ENCODE data around the gene RAB7B. TPM values are rescaled to one million over a fixed set of nuclear protein-coding genes. Genes with fewer than 3 reads are reported as not detected.

Gene RAB7B
- total RNA-seq, 4 donors from 2014 or later = 0.78 to 2.4 (median 1.3) TPM

DNA sequence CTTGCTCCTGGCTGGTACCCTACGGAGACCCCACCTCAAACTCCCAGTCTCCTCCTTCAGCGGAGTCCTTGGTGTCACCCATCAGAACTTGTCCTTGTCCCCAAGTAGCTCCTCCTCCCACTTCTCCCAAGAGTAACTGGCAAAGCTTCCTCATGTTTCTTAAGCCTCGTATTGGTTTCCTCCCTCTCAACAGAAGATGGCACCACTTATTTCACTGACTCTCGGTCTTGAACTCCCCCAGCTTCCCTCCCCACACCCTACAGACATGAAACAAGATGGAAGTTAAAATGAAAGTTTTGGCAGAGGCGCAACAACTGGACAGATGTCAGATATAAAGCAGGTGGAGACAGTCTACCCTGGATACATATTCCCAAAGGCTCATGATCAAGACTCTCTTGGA, 13.4 kb downstream of the RAB7B start:
- TF ChIP-seq, protein P1, sequence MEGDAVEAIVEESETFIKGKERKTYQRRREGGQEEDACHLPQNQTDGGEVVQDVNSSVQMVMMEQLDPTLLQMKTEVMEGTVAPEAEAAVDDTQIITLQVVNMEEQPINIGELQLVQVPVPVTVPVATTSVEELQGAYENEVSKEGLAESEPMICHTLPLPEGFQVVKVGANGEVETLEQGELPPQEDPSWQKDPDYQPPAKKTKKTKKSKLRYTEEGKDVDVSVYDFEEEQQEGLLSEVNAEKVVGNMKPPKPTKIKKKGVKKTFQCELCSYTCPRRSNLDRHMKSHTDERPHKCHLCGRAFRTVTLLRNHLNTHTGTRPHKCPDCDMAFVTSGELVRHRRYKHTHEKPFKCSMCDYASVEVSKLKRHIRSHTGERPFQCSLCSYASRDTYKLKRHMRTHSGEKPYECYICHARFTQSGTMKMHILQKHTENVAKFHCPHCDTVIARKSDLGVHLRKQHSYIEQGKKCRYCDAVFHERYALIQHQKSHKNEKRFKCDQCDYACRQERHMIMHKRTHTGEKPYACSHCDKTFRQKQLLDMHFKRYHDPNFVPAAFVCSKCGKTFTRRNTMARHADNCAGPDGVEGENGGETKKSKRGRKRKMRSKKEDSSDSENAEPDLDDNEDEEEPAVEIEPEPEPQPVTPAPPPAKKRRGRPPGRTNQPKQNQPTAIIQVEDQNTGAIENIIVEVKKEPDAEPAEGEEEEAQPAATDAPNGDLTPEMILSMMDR (IDR thresholded peaks at IDR 0.05) = no peak
- TF ChIP-seq POLR2A (IDR thresholded peaks at IDR 0.05) = no peak
- no peaks in the 10 kb centered on the region for H3K9me3 ChIP-seq
- H3K36me3 ChIP-seq = peaks cover 0 to 7% (median 0%) of the 10 kb centered on the region in 3 donors
- peaks cover 0 to 13% (median 1%) of the 10 kb centered on the region in 4 donors for H3K4me1 ChIP-seq
- no peak for DNase-seq (ENCODE audit: low spot score in 2 of 2)
- no peak overlapping the region for H3K27ac ChIP-seq
- 90 to 91% methylated on average over 5 of the region's 5 CpGs for WGBS, 2 donors
- no peak overlapping the region for H3K4me3 ChIP-seq
- no peaks in the 10 kb centered on the region for H3K27me3 ChIP-seq

DNA sequence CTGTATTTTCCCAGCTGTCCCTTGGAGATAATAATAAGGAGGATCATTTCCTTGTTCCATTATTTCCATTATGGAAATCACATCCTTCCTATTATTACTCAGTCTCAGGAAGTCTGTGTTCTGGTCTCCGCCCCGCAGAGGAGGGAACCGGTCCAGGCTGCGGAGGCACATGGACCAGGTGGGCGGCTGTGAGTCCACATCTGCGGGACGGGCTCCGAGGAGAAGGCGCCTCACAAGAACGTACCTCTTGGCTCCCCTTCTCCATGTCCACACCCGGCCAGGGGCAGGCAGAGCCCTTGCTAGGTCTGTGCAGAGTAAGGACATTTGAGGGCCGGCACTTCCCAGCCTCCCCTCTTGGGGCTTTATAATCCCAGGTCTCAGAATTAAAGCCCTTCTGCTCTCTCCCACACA, 14.6 kb downstream of the RAB7B start:
- no peak for DNase-seq (ENCODE audit: low spot score in 2 of 2)
- no peak overlapping the region for H3K27ac ChIP-seq
- H3K27me3 ChIP-seq = no peaks in the 10 kb centered on the region
- no peaks in the 10 kb centered on the region for H3K9me3 ChIP-seq
- WGBS, 2 donors = 58 to 67% methylated on average over 12 of the region's 12 CpGs
- peaks cover 0 to 16% (median 0%) of the 10 kb centered on the region in 4 donors for H3K4me1 ChIP-seq
- no peak for TF ChIP-seq EP300 (IDR thresholded peaks at IDR 0.05)
- TF ChIP-seq POLR2A (IDR thresholded peaks at IDR 0.05) = no peak
- TF ChIP-seq, protein P1 (IDR thresholded peaks at IDR 0.05) = no peak
- peaks cover 0 to 7% (median 0%) of the 10 kb centered on the region in 3 donors for H3K36me3 ChIP-seq
- H3K4me3 ChIP-seq = no peak overlapping the region

DNA sequence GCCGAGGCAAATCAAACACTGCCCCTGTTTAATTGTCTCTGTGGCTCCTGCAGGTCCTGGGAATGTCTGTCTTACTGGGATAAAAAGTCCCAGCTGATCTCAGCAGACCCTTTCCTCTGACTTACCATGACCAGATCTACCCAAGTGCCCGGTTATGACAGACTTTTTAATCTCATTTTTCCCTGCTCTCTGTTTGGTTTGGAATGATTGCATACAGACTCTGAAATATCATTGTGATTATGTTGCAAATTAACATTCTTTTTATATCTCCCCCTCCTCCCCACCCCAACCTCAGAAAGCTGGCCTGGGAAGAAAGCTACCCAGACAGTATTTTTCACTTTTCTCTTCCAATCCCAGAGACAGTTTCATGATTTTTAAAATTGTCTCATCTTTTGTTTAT, 16.3 kb downstream of the RAB7B start:
- H3K4me1 ChIP-seq = peaks cover 0 to 16% (median 0%) of the 10 kb centered on the region in 4 donors

DNA sequence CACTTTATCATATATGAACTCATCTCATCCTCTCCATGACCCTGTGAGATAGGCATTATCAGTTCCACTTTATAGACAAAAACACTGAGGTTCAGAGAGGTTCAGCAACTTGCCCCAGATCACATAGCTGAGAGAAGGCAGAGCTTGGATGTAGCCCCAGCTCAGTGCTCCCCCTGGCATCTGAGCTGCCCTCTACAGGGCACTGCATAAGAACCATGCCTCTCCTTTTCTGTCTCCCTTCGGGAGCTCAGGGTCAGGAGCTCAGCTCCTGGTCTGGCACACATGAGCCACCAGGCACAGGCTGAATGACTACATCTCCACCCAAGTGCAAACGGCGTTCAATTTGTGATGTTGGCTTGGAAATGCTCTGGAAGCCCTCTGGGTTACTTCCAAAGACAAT, 16.9 kb downstream of the RAB7B start:
- WGBS, 2 donors = 68 to 78% methylated on average over 3 of the region's 3 CpGs
- DNase-seq (ENCODE audit: low spot score in 2 of 2) = no peak
- Histone ChIP-seq H3K4me3 (no peak overlapping the region), H3K36me3 (peaks cover 0 to 7% (median 0%) of the 10 kb centered on the region in 3 donors), H3K9me3 (no peaks in the 10 kb centered on the region), H3K27me3 (no peaks in the 10 kb centered on the region), H3K4me1 (peaks cover 0 to 16% (median 0%) of the 10 kb centered on the region in 4 donors), H3K27ac (no peak overlapping the region)
- TF ChIP-seq, protein P1 (IDR thresholded peaks at IDR 0.05) = no peak
- TF ChIP-seq EP300 (IDR thresholded peaks at IDR 0.05) (no peak), POLR2A (IDR thresholded peaks at IDR 0.05) (no peak)

More for the DNA sequence above, 16.3 kb downstream of the RAB7B start:
- Histone ChIP-seq H3K27me3 (no peaks in the 10 kb centered on the region), H3K27ac (no peak overlapping the region), H3K36me3 (peaks cover 0 to 7% (median 0%) of the 10 kb centered on the region in 3 donors), H3K4me3 (no peak overlapping the region), H3K9me3 (no peaks in the 10 kb centered on the region)
- no peak for DNase-seq (ENCODE audit: low spot score in 2 of 2)
- 63 to 64% methylated on average over 2 of the region's 2 CpGs for WGBS, 2 donors
- TF ChIP-seq POLR2A (IDR thresholded peaks at IDR 0.05) (no peak), EP300 (IDR thresholded peaks at IDR 0.05) (no peak)
- TF ChIP-seq, protein P1 (IDR thresholded peaks at IDR 0.05) = no peak

DNA sequence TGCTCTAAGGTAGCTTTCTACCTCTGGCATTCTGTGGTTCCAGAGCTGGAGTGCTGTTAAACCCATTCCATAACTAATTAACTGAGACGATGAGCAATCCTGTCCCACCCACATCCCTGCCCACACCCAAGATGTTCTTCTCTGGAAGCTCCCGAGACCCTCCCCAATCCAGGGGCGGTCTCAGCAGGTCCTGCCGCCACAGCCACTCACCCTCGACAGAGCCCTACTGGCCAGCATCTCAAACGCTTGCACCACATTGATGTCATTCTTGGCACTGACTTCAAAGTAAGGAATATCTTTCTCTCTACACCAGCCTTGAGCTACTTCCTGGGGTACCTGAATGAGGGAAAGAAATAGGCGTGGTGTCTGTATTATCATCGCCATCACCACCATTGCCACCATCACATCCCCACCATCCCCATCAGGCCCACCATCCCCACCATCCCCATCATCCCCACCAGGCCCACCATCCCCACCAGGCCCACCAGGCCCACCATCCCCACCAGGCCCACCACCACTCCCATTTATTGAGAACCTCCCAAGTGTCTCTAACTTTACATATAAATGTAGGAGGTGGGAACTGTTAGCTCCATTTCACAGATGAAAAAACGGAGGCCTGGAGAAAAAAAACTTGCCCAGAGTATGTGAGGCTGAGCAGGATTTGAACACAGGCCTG, 17.7 kb downstream of the RAB7B start:
- peaks cover 0 to 16% (median 0%) of the 10 kb centered on the region in 4 donors for H3K4me1 ChIP-seq
- TF ChIP-seq EP300 (IDR thresholded peaks at IDR 0.05) (no peak), POLR2A (IDR thresholded peaks at IDR 0.05) (no peak)
- TF ChIP-seq, protein P1 (IDR thresholded peaks at IDR 0.05) = no peak
- no peaks in the 10 kb centered on the region for H3K9me3 ChIP-seq
- no peaks in the 10 kb centered on the region for H3K27me3 ChIP-seq
- H3K36me3 ChIP-seq = peaks cover 0 to 6% (median 0%) of the 10 kb centered on the region in 3 donors
- H3K27ac ChIP-seq = no peak overlapping the region
- no peak overlapping the region for H3K4me3 ChIP-seq
- no peak for DNase-seq (ENCODE audit: low spot score in 2 of 2)
- 79 to 80% methylated on average over 9 of the region's 9 CpGs for WGBS, 2 donors
